ENCODE measurements around the gene KIAA0408.

Gene KIAA0408

GRCh38 chr6:127459231-127459641 lies at the start of gene KIAA0408:
Gene KIAA0408 (minus strand): TSS chr6:127459389. CDS start chr6:127453981, 5,408 bp downstream.
- DNase-seq: no peak

- DNase-seq: no peak
Observed at GRCh38 chr6:127506894-127507293, 47.7 kb upstream of the KIAA0408 start.

DNA sequence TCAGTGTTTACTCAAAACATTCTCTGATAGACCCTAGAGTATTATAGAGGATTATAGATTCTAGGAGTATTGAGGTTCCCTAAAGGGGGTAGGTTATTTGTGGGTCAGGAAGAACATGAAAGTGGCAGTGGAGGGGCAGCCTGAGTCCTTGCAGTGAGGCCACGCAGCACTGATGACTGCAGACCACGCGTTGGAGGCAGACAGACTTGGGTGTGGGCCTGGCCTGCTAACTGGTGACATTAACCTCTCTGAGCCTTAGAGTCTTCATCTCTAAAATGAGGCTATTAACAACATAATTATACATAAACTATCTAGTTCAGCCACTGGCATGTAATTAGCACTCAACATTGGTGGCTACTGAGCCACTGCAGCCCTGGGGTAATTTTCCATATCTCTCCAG lies 43.8 kb upstream of the KIAA0408 start:
- DNase-seq: no peak

- DNase-seq: no peak
Observed at GRCh38 chr6:127497410-127497809, 38.2 kb upstream of the KIAA0408 start.

GRCh38 chr6:127496471-127496870 lies 37.3 kb upstream of the KIAA0408 start:
- no peak for DNase-seq

- no peak for DNase-seq
Observed at GRCh38 chr6:127494240-127494767, 35.1 kb upstream of the KIAA0408 start.

DNA sequence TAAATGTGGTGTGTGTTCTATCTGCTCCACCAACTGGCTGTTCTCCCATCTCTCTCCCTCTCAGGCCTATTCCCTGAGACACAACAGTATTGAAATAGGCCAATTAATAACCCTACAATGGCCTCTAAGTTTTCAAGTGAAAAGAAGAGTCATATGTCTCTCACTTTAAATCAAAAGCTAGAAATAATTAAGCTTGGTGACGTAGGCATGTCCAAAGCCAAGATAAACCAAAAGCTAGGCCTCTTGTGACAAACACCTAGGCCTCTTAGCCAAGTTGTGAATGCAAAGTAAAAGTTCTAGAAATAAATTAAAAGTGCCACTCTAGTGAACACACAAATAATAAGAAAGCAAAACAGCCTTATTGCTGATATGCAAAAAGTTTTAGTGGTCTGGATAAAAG lies 30.1 kb upstream of the KIAA0408 start:
- DNase-seq: no peak

DNA sequence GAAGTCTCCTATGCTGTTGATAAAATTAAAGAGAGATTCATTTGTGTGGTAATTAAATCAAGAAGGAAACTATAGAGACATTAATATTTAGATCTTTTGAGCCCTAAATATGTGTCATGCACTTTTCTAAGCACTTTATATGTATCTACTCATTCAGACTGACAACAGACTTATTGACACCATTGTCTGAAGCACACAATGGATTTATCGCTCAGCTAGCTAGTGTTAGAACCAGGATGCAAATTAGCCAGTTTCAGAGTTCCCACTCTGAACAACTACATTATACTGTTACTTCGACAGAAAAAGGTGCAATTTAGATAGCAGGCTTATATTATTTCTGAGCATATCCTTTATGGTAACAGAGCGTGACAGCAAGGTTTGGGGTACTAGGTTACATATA lies 27.7 kb upstream of the KIAA0408 start:
- DNase-seq: no peak

DNA sequence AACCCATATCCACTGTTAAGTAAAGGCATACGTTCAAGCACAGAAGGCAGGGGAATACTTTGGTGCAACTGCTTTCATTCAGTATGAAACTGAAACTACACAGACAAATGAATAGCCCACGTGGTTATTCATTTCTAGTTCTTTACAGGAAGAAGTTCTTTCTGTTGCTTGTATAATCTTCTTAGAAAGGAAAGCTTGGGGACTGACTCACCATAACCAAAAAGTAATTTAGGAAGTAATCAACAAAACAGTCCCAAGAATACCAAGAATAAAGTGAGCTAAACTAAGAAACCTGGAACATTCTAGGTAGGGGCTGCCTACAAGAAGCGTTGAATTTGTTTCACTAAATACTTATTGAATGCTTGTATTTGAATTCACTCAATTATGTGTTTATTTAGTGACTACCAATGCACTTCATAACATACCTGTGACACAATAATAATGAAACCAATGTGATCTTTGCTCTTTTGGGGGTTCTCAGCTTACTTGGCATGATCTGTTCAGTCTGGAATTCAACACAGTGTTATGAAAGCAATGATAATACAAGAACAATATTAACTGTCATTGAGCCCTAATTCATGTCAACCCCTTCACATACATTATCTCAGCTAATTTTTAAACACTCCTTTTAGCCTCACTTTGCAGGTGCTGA lies 25.1 kb upstream of the KIAA0408 start:
- peak; percentile 51 for DNase-seq

DNA sequence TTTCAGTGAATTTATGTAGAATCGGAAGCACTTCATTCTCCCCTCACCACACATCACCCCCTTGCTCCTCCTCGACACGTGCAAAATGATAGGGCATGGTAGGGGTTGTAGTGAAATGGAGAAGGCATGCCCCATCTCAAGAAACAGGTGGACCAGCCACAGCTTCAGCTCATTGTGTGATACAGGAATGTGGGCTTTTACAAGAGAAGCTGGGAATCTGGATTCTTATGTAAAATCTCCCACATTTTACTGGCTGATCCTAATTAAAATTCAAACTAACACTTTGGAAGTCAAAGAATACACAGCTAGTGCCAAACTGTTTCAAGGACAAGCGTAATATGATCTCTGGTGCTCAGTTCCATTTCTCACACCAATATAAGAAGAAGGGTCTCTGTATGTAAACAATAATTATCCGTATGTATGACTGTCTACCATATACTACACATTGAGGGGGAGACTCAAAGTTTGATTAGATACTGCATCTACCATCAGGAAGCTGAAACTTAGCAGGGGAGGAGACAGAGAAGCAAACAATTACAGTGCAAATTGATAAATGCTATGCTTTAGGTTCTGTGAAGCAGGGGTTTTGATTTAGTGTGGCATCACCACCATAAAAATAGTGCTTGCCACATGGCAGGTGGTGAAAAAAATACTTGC lies 24.3 kb upstream of the KIAA0408 start:
- DNase-seq: no peak

DNA sequence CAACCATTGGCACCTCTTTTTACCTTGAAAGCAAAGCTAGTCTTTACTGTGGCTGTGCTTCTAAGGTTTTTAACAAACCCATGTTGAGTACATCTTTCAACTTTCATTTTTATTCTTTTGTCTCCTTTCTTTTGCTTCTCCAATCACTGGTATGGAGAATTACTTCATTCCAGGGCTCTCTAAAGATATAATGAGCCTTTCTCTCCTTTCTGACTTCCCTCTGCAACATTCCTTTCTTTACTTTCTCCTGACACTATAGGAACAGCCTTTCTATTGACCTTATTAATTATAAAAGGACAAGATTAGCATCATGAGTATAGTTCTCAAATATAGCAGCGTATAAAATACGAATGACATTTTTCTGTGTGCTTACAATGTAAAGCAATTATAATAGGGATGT lies 23.1 kb upstream of the KIAA0408 start:
- no peak for DNase-seq

DNA sequence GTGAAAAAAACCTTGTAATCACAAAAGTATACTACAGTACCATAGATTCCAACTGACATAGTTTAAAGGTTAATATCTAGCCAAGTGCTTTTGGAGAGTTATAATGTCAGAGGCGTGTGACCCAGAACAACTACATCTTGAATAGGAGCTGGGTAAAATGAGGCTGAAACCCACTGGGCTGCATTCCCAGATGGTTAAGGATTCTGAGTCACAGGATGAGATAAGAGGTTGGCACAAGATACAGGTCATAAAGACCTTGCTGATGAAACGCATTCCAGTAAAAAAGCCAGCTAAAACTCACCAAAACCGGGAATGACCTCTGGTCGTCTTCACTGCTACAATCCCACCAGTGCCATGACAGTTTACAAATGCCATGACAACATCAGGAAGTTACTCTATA lies 22.4 kb upstream of the KIAA0408 start:
- no peak for DNase-seq

GRCh38 chr6:127481111-127481510 lies 21.9 kb upstream of the KIAA0408 start:
- DNase-seq: no peak

DNA sequence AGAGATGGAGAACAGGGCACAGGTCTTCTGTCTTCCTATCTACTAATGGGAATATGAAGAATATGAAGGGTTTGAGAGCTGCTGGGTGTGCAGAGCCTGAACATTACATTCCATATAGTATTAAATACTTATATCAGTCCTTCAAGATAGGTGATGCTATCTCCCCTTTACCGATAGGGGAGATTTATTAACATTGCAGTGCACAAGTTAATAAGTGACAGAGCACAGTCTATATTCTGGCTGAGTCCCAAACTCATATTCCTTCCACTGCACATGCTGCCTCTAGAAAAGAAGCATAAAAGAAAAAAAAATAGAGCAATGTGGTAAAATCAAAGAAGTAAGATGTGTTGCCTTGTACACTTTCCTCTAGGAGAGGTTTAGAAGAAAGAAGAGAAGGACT lies 18.5 kb upstream of the KIAA0408 start:
- no peak for DNase-seq

- no peak for DNase-seq
Observed at GRCh38 chr6:127475823-127476176, 16.6 kb upstream of the KIAA0408 start.

DNA sequence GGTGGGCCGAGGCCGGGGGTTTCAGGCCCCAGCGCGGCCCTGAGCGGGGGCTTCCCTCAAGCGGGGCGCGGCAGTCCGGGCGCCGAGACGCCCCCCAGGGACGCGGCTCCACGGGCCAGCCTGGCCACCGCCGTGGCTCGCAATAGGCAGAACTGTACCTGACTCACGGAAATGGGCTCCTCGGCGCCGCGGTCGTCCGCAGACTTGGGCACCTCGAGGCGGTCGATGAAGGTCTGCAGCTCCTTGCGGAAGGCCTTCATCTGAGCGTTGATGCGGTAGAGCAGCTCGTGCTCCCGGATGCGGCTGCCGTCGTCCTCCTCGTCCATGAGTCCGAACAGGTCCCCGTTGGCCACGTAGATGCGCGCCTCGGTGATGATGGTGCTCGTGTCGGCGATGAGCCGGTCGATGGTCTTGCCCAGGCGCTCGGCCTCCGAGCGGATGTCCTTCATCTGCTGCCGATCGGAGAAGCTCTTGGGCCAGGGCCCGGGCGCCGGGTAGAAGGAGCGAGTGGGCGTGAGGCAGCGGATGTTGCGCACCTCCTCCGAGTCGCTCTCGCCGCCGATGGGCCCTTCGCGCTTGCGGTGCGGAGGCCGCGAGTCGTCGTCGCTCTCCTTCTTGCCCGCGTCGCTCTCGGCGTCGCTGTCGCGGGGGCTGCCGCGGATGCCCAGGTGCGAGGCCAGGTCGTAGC lies 16.1 kb upstream of the KIAA0408 start:
- no peak for DNase-seq

GRCh38 chr6:127471379-127472255 lies 12.4 kb upstream of the KIAA0408 start:
- DNase-seq: no peak

DNA sequence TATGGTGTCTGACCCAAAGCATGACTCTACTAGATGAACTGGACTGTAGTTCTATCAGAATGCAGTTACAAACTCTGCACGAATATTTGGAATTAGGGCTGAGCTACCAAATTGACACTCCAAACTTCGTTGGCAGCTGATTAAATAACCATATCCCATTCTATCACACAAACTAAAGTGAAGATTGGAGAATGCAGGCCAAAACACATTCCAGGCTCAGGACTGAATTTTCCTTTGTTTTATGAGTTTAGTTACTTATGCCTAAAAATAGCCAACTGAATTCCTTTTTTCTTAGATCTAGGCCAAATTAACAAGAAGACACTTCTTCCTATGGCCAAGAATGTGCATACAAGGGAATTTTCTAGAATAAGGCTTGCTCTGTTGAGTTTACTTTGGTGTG lies 9.7 kb upstream of the KIAA0408 start:
- no peak for DNase-seq

- DNase-seq: no peak
Observed at GRCh38 chr6:127466416-127466815, 7.2 kb upstream of the KIAA0408 start.

DNA sequence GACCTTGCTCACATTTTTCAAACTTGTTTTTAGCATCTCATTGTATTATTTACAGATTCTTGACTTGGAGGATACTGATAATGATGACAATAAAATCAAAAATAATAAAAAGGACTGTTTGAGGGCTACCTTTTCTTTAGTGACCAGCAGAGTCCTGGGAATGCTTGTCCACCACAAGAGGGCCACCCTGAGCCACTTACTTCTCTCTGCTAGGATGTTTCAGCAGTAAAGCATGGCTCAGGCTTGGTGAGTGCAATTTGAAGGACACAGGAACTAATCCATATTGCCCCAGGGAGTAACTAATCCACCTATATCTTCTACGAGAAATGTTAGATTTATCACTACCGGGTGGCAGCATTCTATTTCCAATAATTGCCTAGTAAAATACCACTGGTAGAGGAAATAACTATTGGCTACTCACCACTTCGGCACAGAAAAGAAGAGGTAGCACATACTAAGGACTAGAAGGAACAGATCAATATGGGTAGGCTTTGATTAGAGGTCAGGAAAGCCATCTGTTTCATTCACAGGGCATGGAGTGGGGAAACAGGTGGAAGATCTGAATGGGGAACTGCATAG lies 5.8 kb upstream of the KIAA0408 start:
- peak; percentile 56 for DNase-seq

DNA sequence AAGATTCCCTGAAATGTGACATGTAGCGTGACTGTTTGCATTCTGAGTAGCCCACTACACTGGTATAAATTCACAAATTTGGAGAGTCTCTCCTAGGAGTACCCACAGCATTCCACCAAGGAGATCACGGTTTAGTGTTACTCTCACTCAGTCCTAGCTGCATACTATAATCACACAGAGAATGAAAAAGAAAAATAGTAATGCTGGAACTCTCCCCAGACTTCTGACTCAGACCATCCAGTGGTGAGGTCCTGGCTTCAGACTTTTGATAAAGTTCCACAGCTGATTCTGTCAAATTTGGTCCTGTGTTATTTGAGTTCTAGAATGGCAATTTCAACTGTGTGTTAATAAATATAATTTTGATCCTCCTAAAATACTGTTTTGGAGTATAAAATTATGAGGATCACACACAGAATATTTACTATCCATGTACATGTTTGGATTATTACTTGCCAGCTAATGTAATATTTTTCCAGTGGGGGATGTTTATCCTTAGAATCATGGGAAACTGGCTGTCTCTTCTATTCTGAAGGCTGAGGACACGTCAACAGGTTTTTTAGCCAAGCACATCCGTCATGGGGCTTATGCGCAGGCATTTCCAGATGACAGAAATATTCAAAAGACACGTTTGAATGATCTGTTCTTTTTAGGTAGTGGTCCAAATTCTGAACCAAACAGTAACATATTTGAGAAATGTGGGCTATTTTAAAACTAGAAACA lies 5.1 kb upstream of the KIAA0408 start:
- DNase-seq: no peak

GRCh38 chr6:127463056-127463455 lies 3.9 kb upstream of the KIAA0408 start:
- no peak for DNase-seq
